GM21367 (cell line): ENCODE data around the gene UPP2.

Experiments used
- ATAC-seq: cut with Tn5 transposase; IDR thresholded peaks from one replicate; pipeline ENCODE4 v1.9.1; 2021; ENCODE audit not compliant: unreplicated experiment

The UPP2 gene

GRCh38 chr2:158135096-158135495, 33.4 kb downstream of the UPP2 start:
- no peak for ATAC-seq

GRCh38 chr2:158138255-158138654, 36.6 kb downstream of the UPP2 start:
- no peak for ATAC-seq

GRCh38 chr2:158140201-158140600, 38.5 kb downstream of the UPP2 start:
- ATAC-seq: no peak

GRCh38 chr2:158142165-158142564, 40.5 kb downstream of the UPP2 start:
- no peak for ATAC-seq

GRCh38 chr2:158142568-158143332, 41.1 kb downstream of the UPP2 start:
- ATAC-seq: no peak

GRCh38 chr2:158143703-158144360, 42.2 kb downstream of the UPP2 start:
- ATAC-seq: no peak

GRCh38 chr2:158144914-158145625, 43.4 kb downstream of the UPP2 start:
- ATAC-seq: no peak

GRCh38 chr2:158153270-158154015, 51.8 kb downstream of the UPP2 start:
- no peak for ATAC-seq

GRCh38 chr2:158154596-158154995, 52.9 kb downstream of the UPP2 start:
- ATAC-seq: no peak

- no peak for ATAC-seq
Measured at GRCh38 chr2:158172719-158173118, 71.0 kb downstream of the UPP2 start.

GRCh38 chr2:158174495-158174894, 72.8 kb downstream of the UPP2 start:
- no peak for ATAC-seq

- no peak for ATAC-seq
Measured at GRCh38 chr2:158174956-158175355, 73.3 kb downstream of the UPP2 start.

- no peak for ATAC-seq
Measured at GRCh38 chr2:158178646-158179045, 77.0 kb downstream of the UPP2 start.

- ATAC-seq: no peak
Measured at GRCh38 chr2:158179660-158180059, 78.0 kb downstream of the UPP2 start.

- ATAC-seq: no peak
Measured at GRCh38 chr2:158181171-158181570, 79.5 kb downstream of the UPP2 start.

- ATAC-seq: no peak
Measured at GRCh38 chr2:158182676-158183295, 81.1 kb downstream of the UPP2 start.

GRCh38 chr2:158184001-158184400, 82.3 kb downstream of the UPP2 start:
- no peak for ATAC-seq

GRCh38 chr2:158184556-158185343, 83.1 kb downstream of the UPP2 start:
- ATAC-seq: no peak
